GM18502 (cell line): ENCODE results near the gene HIVEP3.

ENCODE experiments used
- ATAC-seq: cut with Tn5 transposase; IDR thresholded peaks from one replicate; pipeline ENCODE4 v1.9.1; 2021; ENCODE audit warnings: mild to moderate bottlenecking; ENCODE audit not compliant: unreplicated experiment, poor library complexity

Gene HIVEP3

DNA sequence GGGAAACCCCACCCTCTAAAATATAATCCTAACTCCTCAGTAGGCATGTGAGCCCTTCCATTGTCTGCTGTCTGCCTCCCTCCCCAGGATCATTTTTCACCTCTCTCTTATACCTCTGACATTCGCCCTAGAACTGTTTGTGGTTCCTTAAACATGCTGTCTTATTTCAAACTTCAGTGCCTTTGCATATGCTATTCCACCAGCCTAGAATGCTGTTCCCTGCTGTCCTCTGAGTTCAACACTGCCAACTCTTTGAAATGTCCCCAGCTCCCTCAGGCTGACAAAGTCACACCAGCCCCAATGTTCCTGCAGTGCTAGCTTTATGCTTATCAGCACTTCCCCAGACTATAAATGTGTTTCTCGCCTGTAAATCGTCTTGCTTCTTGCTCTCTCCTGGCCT is 119.5 kb downstream of the HIVEP3 start:
- no peak for ATAC-seq

DNA sequence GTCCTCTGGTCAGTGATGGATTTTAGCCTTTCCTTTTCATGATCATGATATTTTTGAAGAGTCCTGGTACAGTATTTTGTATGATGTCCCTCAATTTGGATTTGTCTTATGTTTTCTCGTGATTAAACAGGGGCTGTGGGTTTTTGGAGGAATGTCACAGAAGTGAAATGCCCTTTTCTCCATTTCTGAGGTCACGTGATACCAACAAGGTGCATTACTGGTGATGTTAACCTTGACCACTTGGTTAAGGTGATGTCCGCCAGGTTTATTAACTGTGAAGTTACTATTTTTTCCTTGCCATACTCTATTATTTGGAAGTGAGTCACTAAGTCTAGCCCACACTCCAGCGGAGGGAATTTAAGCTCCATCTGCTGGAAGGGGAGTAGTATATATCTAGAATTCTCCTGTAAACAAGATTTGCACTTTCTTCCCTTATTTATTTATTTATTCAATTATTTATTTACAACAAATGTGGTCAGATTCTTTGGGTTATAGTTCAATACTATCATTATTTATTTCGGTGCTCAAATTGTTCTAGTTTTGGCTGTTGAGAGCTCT is 123.4 kb downstream of the HIVEP3 start:
- ATAC-seq, result no peak

DNA sequence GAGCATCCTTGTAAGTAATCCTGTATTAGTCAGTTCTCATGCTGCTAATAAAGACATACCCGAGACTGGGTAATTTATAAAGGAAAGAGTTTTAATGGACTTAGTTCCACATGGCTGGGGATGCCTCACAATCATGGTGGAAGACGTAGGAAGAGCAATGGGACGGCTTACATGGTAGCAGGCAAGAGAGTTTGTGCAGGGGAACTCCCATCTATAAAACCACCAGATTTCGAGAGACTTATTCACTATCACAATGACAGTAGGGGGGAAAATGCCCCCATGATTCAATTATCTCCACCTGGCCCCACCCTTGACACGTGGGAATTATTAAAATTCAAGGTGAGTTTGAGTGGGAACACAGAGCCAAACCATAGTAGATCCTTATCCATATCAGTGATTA is 124.7 kb downstream of the HIVEP3 start:
- ATAC-seq, result no peak

DNA sequence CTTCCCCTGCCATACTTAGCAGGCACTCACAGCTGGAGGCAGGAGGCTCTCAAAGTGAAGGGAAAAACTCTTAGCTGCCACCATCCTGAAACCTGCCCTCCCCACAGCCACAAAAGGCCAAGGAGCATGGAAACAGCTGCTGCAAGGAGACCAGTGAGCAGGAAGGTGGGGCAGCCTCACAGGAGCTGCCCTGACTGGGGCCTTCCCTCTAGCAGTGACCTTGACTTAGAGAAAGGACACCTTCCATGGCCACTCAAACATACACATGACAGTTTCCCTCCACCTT is 126.3 kb downstream of the HIVEP3 start:
- no peak for ATAC-seq

DNA sequence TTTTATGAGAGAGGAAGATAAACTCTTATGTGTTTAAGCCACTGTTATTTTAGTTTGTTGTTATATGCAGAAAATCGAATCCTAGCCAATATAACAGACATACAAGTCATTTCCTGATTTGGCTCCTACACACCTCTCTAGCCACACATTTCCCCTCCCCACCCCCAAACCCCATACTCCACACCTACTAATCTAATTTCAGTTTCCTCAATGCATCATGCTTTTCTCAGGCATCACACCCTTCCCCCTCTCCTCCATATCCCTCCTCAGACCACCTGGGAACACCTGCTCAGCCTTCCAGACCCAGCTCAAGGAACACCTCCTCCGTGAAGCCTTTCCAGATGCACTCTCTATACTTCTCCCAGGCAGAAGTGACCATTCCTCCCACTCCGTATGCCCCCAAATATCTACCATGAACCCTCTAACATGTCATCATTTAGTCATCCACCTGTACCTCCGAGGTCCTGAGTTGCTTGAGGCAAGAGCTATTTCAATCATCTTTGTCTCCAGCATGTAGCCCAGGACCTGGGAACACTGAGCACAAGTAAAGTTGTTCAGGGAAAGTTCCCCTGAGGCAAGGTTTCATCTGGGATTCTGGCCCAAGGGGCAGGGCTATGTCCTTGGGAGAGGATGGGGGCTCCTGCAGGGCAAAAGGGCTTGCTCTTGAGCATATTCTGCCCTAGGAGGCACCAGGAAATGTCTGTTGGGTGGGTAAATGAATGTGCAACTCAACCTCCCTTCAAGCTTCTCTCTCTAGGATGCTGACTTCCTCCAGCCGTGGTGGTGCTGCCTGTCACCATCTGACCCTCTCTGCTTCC is 126.8 kb downstream of the HIVEP3 start:
- no peak for ATAC-seq

DNA sequence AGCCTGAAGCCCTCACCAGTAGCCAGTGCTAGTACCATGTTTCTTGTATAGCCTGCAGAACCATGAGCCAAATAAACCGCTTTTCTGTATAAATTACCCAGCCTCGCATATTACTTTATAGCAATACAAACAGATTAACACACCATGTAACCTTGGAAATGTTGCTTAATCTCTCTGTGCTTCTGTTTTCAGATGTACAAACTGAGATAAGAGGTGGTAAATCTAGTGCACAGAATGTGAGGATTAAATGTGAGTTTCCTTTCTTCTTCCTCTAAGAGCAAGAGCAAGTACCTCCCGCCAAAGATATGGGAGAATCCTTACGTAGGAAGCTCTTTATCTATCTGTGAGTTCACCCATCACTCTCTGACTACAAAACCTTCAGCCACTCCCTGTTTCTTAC is 128.4 kb downstream of the HIVEP3 start:
- no peak for ATAC-seq

DNA sequence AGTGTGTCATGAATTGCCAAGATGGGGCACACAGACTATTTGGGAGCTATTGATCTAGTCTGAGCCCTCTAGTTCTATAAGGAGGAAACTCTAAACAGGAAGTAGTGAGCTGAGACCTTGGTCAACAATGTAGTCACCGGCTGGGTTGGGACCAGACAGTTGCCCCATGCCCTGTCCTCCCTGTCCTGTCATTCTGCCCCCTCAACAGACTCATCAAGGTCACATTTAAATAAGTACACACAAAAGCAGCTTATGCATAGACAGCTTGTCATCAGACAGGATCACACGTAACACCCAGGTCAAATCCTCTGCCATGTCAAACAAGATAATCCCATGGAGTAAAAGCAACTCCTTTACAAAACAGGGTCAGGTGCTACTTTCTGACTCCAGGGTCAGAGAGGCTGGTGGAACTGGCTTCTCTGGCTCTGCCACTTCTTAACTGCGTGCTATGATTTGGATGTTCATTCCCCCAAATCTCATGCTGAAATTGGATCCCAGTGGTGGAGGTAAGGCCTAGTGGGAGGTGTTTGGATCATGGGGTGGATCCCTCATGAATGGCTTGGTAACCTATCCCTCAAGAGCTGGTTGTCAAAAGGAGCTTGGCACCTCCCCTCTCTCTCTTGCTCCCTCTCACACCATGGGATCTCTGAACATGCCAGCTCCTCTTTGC is 128.9 kb downstream of the HIVEP3 start:
- ATAC-seq, result no peak

DNA sequence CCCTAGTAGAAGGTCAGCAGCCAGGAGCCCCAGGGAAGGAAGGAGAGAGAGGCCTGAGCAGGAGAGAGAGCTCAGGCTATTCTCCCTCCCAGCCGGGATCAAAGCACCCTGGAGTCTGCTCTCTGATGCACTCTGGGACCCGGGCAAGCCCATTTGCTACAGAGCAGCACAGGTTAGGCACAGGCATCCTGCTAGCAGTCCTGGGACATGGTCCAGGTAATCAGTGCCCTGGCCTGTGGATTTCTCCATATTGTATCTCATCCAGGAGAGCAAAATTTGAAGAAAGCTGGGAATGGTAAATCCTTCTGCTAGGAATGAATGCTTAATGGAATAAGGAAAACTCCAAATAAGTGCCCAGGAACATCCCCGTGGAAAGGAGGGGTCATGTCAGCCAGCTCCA is 130.3 kb downstream of the HIVEP3 start:
- no peak for ATAC-seq

DNA sequence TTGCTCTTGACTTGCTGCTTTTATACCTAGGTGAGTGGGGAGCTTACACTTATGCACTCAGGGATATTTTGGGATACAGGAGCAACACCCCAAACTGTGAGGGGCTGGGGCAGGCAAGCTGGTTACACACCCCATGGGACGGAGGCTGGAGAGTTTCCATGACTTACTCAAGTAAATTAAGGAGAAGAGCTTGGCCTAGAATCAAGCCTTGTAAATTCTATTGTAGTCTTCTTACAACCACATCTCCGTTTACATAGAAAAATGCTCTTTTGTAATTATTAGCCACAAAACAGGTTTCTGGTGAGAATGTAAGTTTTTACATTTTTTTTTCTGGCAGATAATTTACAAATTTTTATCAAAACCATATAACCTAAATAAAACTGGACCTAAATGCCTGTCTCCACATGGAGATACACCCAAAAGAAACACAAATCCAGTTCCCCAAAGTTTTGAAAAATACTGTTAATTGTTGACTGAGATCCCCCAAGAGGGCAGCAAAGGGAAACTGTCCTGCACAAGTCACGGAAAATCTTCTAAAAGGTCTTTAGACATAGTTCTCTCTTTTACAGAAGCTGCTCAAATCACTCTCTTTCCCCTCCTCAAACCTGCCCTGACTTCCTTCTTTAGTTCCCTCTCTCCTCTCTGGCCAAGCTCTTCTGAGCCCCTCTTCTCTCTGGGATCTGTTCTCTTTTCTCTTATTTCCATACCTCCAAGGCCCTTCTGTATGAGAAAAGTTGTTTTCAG is 134.0 kb downstream of the HIVEP3 start:
- ATAC-seq, result no peak

DNA sequence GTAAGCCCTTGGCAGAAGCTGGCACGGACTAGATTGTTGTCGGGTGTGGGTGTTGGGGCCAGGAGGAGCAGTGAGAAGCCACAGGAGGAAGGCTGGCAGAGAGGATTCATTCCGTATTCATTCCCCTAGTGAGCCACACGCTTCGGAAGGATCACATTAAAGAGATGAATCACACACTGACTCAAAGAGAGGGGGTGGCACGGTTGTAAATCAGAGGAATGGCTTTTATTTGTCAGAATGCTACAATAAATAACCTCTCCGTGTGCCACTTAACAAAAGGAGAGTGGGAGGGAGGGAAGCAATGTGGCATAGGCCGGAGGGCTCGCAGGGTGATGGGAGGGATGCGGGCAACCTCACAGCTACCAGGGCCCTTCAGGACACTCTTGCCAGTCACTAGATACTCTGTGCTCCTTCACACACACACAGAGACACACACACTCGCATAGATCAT is 135.5 kb downstream of the HIVEP3 start:
- ATAC-seq, result no peak

DNA sequence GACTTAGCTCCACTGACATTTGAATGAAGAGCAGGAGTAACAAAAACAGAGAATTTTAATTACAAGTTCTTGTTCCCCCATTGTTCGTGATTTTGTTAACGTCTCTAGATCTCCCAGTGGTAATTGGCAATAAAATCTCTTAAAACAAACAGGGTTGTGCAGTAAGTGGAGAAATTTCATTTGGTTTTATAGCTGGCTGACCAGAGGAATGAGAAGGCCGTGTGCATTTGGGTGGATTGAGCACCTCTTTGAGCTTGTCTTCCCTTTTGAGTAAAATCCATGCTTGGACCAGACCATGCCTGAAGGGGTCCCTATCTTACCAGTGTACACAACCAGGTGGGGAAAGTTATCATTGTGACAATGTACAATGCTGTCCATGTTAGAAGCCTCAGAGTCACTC is 137.8 kb downstream of the HIVEP3 start:
- no peak for ATAC-seq

DNA sequence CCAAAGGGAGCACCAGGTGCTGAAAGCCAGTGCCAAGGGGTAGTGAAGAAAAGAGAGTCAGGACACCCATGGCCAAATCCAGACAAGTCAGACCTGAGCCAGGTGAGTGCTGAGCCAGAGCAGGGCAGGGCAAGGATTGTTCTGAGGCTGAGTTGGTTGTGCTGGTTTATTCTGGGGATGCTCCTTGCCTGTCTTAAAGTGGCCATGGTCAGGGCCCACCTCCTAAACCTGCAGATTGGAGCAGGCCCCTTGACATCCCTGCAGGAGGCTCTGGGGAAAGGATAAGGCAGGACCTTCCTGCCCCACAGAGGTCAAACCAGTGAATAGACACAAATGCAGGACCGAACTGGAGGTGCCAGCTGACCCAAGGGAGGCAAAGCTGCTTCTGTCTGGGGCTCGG is 138.4 kb downstream of the HIVEP3 start:
- ATAC-seq, result no peak

DNA sequence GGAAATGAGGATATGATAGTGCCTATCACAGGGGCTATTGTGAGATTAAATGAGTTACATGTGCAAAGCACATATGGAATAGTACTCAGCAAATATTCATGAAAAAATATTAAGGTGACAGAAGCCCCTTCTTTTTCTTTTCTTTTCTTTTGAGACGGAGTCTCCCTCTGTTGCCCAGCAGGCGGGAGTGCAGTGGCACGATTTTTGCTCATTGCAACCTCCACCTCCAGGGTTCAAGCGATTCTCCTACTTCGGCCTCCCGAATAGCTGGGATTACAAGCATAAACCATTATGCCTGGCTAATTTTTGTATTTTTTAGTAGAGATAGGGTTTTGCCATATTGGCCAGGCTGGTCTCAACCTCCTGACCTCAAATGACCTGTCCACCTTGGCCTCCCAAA is 139.4 kb downstream of the HIVEP3 start:
- ATAC-seq, result no peak

DNA sequence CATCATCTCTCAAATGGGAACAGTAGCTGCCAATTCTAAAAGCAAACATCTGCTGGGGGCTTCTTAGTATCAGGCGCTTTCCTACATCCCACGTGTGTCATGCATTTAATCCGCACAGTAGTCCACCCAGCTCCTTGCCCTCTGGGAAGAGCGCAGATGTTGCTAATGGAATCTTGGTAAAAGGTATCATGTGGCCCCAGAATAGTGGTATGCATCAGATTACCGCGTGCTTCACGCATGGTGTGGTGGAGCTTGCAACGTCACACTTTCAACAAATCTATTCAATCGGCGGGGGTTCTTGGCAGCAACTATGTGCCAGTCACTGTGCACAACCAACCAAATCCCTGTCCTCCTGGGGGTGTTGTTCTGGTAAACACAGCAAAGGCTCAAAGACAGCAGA is 141.0 kb downstream of the HIVEP3 start:
- ATAC-seq, result no peak

DNA sequence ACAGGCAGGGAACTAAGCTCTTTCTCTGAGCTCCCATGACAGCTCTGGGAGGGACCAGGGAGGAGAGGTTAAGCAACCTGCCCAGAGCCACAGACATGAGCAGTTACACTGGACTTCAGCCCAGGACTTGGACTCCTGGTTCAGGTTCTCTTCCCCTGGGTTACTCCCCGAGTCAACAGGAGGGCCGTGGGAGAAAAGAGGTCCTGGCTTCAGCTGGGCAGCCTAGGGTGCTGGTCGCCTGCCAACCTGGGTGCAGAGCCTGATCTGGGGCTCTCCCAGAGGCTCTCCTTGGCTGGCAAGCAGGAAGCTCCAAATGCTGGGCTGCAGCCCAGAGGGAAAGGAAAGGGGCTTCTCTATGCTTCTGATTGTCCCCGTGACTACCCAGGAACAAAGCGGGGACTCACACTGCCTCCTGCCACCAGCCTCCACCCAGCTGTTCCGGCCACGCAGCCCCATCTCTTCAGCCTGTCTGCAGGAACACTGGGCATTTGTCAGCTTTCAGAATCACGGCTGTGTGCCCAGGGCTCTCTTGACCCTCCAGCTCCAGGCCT is 141.8 kb downstream of the HIVEP3 start:
- ATAC-seq, result no peak

DNA sequence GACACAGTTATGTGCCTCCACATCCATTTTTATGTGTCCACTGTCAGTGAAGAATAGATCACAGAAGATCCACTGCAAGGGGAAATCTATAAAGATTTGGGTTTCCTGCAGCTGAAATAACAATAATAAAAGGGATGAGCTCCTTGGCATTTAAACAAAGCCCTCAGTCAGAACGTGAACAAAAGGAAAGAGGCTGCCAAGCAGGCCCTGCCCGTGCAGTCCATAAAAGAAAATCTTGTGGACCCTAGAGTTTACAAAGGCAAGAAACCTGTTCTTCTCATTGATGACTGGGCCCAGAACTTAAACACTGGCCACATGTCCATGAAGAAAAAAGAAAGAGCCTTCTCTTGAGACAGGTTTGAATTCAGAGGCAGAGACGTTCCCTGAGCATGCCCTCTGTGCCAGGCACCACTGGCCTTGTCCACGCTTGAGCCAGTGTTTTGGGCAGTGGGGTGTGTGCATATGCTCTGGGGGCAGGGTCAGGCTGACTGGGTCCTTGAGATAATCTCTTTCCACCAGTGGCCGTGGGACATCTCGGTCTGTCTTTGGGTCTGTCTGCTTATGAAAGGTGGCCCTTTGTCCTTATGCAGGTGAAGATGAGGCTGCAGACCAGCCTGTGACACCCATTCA is 142.7 kb downstream of the HIVEP3 start:
- ATAC-seq, result no peak

DNA sequence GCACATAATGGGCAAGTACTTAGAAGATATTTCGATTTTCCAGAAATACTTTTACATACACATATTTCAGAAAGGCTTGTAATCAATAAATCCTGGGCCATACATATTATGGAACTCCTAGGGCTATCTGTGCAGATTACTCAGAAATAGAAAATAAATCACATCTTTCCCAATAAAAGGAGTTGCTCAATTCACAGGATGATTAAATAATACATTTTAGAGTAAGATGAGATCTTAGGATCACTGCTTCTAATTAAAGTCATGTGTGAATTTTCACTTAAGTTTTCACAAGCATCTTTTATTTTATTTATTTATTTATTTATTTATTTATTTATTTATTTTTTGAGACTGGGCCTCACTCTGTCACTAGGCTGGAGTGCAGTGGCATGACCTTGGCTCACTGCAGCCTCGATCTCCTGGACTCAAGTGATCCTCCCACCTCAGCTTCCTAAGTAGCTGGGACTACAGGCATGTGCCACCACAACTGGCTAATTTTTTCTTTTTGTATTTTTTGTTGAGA is 144.2 kb downstream of the HIVEP3 start:
- ATAC-seq, result no peak

DNA sequence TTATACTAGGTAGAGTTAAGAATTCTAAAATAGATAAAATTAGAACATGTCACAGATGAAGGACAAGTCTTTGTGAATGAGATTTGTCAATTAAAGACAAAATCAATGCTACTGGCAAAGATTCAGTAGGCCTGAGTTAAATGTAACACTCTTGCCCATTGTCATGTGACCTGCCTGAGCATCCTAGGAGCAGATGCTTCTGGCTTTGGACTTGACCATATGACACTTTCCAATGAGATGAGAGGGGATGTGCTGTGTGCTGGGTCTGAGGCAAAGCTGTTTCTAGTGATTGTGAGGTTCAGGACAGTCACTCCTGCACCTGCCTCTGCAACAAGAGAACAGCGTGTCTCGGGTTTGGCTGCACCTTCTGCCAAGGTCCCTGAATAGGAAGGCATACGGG is 144.9 kb downstream of the HIVEP3 start:
- ATAC-seq, result no peak

DNA sequence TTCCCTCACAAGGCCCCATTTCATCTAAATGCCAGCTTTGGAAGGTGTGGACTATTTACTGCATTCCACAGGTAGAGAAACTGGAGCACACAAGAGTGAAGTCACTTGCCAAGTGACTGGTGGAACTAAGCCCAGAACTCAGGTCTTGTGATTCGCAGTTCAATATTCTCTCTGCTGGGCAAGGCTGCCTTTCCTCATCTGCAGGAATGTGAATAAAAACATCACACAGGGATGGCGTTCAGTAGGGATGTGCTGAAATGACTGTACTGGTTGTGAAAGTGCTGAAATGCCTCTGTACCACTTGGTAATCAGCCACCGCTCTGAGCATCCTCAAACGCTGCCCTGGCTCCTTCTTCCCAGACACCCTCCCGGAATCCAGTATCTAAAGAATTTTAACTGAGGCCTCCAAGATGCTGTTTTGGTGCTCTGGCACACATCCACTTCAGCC is 145.6 kb downstream of the HIVEP3 start:
- no peak for ATAC-seq

DNA sequence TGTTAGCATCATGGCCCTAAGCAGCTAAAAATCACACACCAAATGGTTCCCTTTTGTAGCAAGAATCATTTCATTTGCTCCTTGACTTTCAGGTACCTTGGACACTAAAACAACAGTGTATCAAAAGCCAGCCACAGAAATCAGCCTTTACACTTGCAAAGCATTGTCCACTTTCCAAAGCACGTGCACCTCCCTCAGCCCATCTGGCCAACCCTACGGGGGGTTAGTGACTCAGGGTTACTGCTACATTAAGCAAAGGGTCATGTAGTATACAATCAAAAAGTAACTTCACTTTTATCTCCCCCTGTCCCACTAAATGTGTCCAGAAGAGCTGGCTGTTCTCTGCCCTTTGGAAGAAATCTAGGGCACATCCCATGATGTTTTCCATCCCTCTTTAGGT is 149.7 kb downstream of the HIVEP3 start:
- no peak for ATAC-seq
